ENCODE measurements around the gene PERP.

The PERP gene

DNA sequence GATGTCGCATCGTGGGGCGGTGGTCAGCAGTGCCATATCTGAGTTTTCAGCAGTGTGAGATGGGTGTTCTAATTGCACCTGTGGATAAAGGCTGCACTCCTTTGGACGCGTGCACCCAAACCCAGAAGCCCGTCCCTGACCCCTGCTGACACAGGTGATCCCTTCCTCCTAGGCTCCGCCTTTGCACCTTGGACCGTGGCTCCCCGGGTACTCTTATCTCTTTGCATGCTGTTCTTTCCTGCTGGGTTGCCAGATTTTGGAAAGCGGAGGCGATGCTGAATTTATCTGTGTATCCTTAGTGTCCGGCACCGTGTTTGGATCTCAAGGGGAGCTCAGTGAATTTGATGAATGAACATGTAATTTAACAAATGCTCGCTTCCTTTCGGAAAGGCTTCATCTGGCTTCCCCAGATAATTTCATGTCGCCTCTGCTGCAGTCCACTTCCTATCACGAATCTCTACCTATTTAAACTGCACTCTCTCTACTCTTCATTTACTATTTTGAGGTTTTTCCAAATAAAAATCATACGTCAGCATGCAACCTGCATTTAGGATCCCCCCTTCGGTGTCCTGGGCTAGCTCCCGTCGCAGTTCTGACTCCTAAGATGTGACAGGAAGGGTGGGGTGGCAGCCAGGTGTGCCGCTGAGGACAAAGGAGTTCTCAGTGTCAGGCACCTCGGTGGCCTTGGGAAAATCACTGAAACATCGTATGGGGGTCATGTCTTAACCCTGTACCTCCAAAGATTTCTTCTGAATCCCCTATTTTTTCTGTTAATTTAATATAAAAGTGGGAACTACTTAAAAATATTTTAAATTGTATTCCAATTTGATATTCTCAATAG lies 753 bp upstream of the PERP start (continued):
- TF ChIP-seq, protein P1, sequence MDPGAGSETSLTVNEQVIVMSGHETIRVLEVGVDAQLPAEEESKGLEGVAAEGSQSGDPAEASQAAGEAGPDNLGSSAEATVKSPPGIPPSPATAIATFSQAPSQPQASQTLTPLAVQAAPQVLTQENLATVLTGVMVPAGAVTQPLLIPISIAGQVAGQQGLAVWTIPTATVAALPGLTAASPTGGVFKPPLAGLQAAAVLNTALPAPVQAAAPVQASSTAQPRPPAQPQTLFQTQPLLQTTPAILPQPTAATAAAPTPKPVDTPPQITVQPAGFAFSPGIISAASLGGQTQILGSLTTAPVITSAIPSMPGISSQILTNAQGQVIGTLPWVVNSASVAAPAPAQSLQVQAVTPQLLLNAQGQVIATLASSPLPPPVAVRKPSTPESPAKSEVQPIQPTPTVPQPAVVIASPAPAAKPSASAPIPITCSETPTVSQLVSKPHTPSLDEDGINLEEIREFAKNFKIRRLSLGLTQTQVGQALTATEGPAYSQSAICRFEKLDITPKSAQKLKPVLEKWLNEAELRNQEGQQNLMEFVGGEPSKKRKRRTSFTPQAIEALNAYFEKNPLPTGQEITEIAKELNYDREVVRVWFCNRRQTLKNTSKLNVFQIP (CRISPR knock-in tag; IDR thresholded peaks at IDR 0.05; ENCODE audit: borderline replicate concordance, low read depth), result no peak
- TF ChIP-seq ISL1 (CRISPR knock-in tag; IDR thresholded peaks at IDR 0.05), result no peak
- no peak for TF ChIP-seq CSDC2 (CRISPR knock-in tag; IDR thresholded peaks at IDR 0.05)
- TF ChIP-seq ZNF70 (CRISPR knock-in tag; IDR thresholded peaks at IDR 0.05), result no peak

- no peak for ATAC-seq
- TF ChIP-seq BACH2 (CRISPR knock-in tag; IDR thresholded peaks at IDR 0.05; ENCODE audit: borderline replicate concordance) (no peak), SNAI2 (CRISPR knock-in tag; IDR thresholded peaks at IDR 0.05) (no peak), ZNF70 (CRISPR knock-in tag; IDR thresholded peaks at IDR 0.05) (no peak), GLIS3 (CRISPR knock-in tag; IDR thresholded peaks at IDR 0.05) (no peak), ZFP30 (CRISPR knock-in tag; IDR thresholded peaks at IDR 0.05) (no peak), CREB5 (CRISPR knock-in tag; IDR thresholded peaks at IDR 0.05; ENCODE audit: low read depth) (no peak), TSHZ2 (CRISPR knock-in tag; IDR thresholded peaks at IDR 0.05) (no peak), ZFP3 (CRISPR knock-in tag; IDR thresholded peaks at IDR 0.05) (no peak), ZC3H10 (CRISPR knock-in tag; IDR thresholded peaks at IDR 0.05) (no peak), CSDC2 (CRISPR knock-in tag; IDR thresholded peaks at IDR 0.05) (no peak), ISL1 (CRISPR knock-in tag; IDR thresholded peaks at IDR 0.05) (no peak), ZNF8 (CRISPR knock-in tag; IDR thresholded peaks at IDR 0.05) (no peak), ARNTL (CRISPR knock-in tag; IDR thresholded peaks at IDR 0.05; ENCODE audit: borderline replicate concordance, low read depth) (no peak)
- TF ChIP-seq, protein P2, sequence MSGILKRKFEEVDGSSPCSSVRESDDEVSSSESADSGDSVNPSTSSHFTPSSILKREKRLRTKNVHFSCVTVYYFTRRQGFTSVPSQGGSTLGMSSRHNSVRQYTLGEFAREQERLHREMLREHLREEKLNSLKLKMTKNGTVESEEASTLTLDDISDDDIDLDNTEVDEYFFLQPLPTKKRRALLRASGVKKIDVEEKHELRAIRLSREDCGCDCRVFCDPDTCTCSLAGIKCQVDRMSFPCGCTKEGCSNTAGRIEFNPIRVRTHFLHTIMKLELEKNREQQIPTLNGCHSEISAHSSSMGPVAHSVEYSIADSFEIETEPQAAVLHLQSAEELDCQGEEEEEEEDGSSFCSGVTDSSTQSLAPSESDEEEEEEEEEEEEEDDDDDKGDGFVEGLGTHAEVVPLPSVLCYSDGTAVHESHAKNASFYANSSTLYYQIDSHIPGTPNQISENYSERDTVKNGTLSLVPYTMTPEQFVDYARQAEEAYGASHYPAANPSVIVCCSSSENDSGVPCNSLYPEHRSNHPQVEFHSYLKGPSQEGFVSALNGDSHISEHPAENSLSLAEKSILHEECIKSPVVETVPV (CRISPR knock-in tag; IDR thresholded peaks at IDR 0.05), result no peak
- TF ChIP-seq, protein P3, sequence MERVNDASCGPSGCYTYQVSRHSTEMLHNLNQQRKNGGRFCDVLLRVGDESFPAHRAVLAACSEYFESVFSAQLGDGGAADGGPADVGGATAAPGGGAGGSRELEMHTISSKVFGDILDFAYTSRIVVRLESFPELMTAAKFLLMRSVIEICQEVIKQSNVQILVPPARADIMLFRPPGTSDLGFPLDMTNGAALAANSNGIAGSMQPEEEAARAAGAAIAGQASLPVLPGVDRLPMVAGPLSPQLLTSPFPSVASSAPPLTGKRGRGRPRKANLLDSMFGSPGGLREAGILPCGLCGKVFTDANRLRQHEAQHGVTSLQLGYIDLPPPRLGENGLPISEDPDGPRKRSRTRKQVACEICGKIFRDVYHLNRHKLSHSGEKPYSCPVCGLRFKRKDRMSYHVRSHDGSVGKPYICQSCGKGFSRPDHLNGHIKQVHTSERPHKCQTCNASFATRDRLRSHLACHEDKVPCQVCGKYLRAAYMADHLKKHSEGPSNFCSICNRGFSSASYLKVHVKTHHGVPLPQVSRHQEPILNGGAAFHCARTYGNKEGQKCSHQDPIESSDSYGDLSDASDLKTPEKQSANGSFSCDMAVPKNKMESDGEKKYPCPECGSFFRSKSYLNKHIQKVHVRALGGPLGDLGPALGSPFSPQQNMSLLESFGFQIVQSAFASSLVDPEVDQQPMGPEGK (CRISPR knock-in tag; IDR thresholded peaks at IDR 0.05; ENCODE audit: borderline replicate concordance), result no peak
Measured at GRCh38 chr6:138106665-138107077, 548 bp downstream of the PERP start.

- TF ChIP-seq ZNF8 (CRISPR knock-in tag; IDR thresholded peaks at IDR 0.05), result no peak
- TF ChIP-seq, protein P3 (CRISPR knock-in tag; IDR thresholded peaks at IDR 0.05; ENCODE audit: borderline replicate concordance), result no peak
- TF ChIP-seq GLIS3 (CRISPR knock-in tag; IDR thresholded peaks at IDR 0.05), result no peak
- TF ChIP-seq ZFP30 (CRISPR knock-in tag; IDR thresholded peaks at IDR 0.05), result no peak
- no peak for TF ChIP-seq TCF4 (CRISPR knock-in tag; IDR thresholded peaks at IDR 0.05; ENCODE audit: borderline replicate concordance)
- TF ChIP-seq ARNTL (CRISPR knock-in tag; IDR thresholded peaks at IDR 0.05; ENCODE audit: borderline replicate concordance, low read depth), result no peak
- no peak for TF ChIP-seq ZNF565 (CRISPR knock-in tag; conservative IDR thresholded peaks at IDR 0.05; ENCODE audit: low read depth)
- no peak for TF ChIP-seq TOX (CRISPR knock-in tag; IDR thresholded peaks at IDR 0.05; ENCODE audit: borderline replicate concordance)
- TF ChIP-seq PPARA (CRISPR knock-in tag; IDR thresholded peaks at IDR 0.05; ENCODE audit: borderline replicate concordance), result no peak
- no peak for TF ChIP-seq SNAI2 (CRISPR knock-in tag; IDR thresholded peaks at IDR 0.05)
- TF ChIP-seq CSDC2 (CRISPR knock-in tag; IDR thresholded peaks at IDR 0.05), result no peak
- TF ChIP-seq ISL1 (CRISPR knock-in tag; IDR thresholded peaks at IDR 0.05), result no peak
- ATAC-seq, result no peak
Measured at GRCh38 chr6:138105880-138106664, 1.1 kb downstream of the PERP start.

Data from SK-N-SH treated with all-trans-retinoic acid at 6 μM for 48 hours (cell line).